Type B pancreatic cell (in vitro differentiated cells): ENCODE results near the gene SUMO3. TPM values are rescaled to one million over a fixed set of nuclear protein-coding genes. Genes with fewer than 3 reads are reported as not detected.

Experiments
- DNase-seq: peaks from one replicate; pipeline ENCODE4 v3.0.0; 2021; ENCODE audit warnings: mixed read lengths; ENCODE audit not compliant: unreplicated experiment; ENCODE audit errors: extremely low spot score
- H3K27ac Mint-ChIP-seq: 2 replicates; pipeline ENCODE4 v1.8.0; 2021; ENCODE audit warnings: mild to moderate bottlenecking, mixed read lengths
- H3K27me3 Mint-ChIP-seq: 2 replicates; pipeline ENCODE4 v1.8.0; 2021; ENCODE audit warnings: mixed read lengths
- H3K36me3 Mint-ChIP-seq: 2 replicates; pipeline ENCODE4 v1.8.0; 2021; ENCODE audit warnings: mixed read lengths
- H3K4me1 Mint-ChIP-seq: one replicate; pipeline ENCODE4 v1.8.0; 2021; ENCODE audit warnings: mixed read lengths; ENCODE audit not compliant: unreplicated experiment
- H3K4me3 Mint-ChIP-seq: 2 replicates; pipeline ENCODE4 v1.8.0; 2021; ENCODE audit warnings: mild to moderate bottlenecking, mixed read lengths
- H3K9me3 Mint-ChIP-seq: 2 replicates; pipeline ENCODE4 v1.8.0; 2021; ENCODE audit warnings: mixed read lengths
- total RNA-seq: library from RNA; stranded (reverse); gene quantifications from 2 replicates; pipeline ENCODE4 v1.2.1, GENCODE V29; 2021; ENCODE audit warnings: low replicate concordance
- TF ChIP-seq, protein P1 (sequence below): fragments of 200-600 bp; sonication (generic); conservative IDR thresholded peaks from 2 replicates; pipeline ENCODE4 v1.5.0; 2021; ENCODE audit warnings: antibody characterized with exemption, mild to moderate bottlenecking

The SUMO3 gene
- total RNA-seq, 1 donor from 2014 or later: 81.2 TPM

- Mint-ChIP-seq H3K27me3 (peaks cover 3% of the 10 kb centered on the region), H3K9me3 (peaks cover 15% of the 10 kb centered on the region), H3K27ac (no peak overlapping the region), H3K4me1 (no peaks in the 10 kb centered on the region), H3K36me3 (no peaks in the 10 kb centered on the region), H3K4me3 (no peak overlapping the region)
- no peak for DNase-seq
- TF ChIP-seq, protein P1, sequence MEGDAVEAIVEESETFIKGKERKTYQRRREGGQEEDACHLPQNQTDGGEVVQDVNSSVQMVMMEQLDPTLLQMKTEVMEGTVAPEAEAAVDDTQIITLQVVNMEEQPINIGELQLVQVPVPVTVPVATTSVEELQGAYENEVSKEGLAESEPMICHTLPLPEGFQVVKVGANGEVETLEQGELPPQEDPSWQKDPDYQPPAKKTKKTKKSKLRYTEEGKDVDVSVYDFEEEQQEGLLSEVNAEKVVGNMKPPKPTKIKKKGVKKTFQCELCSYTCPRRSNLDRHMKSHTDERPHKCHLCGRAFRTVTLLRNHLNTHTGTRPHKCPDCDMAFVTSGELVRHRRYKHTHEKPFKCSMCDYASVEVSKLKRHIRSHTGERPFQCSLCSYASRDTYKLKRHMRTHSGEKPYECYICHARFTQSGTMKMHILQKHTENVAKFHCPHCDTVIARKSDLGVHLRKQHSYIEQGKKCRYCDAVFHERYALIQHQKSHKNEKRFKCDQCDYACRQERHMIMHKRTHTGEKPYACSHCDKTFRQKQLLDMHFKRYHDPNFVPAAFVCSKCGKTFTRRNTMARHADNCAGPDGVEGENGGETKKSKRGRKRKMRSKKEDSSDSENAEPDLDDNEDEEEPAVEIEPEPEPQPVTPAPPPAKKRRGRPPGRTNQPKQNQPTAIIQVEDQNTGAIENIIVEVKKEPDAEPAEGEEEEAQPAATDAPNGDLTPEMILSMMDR: no peak
These were observed 13.5 kb upstream of the SUMO3 start for GRCh38 chr21:44831227-44831860.

- no peak overlapping the region for H3K27ac Mint-ChIP-seq
- H3K9me3 Mint-ChIP-seq: peaks cover 15% of the 10 kb centered on the region
- TF ChIP-seq, protein P1: no peak
- no peaks in the 10 kb centered on the region for H3K4me1 Mint-ChIP-seq
- H3K4me3 Mint-ChIP-seq: no peak overlapping the region
- peaks cover 3% of the 10 kb centered on the region for H3K27me3 Mint-ChIP-seq
- no peak for DNase-seq
- no peaks in the 10 kb centered on the region for H3K36me3 Mint-ChIP-seq
These were observed 11.7 kb upstream of the SUMO3 start for GRCh38 chr21:44829507-44830092.

DNA sequence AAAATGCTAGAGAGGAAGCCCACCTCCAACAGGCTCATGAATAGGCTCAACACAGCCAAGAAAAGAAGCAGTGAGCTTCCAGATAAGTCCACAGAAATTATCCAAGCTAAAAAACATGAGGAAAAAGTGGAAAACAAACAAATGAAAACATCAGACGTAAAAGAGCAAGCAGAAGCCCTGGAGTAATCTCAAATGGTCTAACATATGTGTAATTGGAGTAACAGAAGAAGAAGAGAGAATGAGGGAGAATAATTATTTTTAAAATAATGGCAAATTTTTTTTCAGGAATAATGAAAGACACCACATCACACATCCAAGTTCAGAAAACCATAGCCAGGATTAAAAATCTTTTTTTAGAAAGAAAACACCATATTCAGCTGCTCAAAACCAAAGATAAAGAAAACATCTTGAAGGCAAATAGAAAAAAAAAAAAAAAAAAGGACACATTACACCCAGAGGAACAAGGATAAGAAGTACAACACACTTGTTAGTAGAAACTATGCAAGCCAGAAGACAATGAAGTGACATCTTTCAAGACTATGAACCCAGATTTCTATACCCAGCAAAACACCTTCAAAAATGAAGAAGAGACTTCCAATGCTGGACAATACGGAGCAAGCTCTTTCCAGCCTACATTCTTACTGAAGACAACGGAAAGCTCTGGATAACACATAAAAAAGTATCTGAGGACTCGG is 10.6 kb upstream of the SUMO3 start:
- no peak overlapping the region for H3K27ac Mint-ChIP-seq
- no peak for DNase-seq
- peaks cover 18% of the 10 kb centered on the region for H3K9me3 Mint-ChIP-seq
- H3K36me3 Mint-ChIP-seq: peaks cover 4% of the 10 kb centered on the region
- H3K4me3 Mint-ChIP-seq: no peak overlapping the region
- H3K27me3 Mint-ChIP-seq: peaks cover 3% of the 10 kb centered on the region
- TF ChIP-seq, protein P1: no peak
- H3K4me1 Mint-ChIP-seq: no peaks in the 10 kb centered on the region

DNA sequence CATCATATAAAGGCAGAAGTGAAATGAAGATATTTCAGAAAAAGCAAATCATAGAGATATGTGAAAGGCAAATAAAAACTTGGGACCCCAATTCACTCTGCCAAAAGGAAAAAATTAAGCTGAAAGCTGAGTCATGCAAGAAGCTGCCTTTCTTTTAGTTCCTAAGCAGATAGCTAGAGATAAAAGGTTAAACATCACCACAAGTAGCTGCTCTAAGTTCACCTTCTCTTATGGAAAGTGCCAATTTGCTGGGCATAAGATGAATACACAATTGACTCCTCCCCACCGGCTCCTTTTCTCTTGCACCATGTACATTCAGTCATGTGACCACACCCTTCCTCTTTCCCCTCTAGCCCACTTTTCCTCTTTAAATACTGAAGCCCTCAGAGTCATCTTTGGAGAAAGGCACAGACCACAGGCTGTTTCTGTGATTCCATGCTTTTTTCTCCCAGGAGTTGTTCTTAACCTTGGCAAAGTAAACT is 5.4 kb upstream of the SUMO3 start:
- H3K27me3 Mint-ChIP-seq: peaks cover 1% of the 10 kb centered on the region
- peaks cover 18% of the 10 kb centered on the region for H3K9me3 Mint-ChIP-seq
- no peak for DNase-seq
- H3K36me3 Mint-ChIP-seq: peaks cover 6% of the 10 kb centered on the region
- no peaks in the 10 kb centered on the region for H3K4me1 Mint-ChIP-seq
- TF ChIP-seq, protein P1: no peak
- no peak overlapping the region for H3K27ac Mint-ChIP-seq
- no peak overlapping the region for H3K4me3 Mint-ChIP-seq

- TF ChIP-seq, protein P1: no peak
- Mint-ChIP-seq H3K4me3 (no peak overlapping the region), H3K9me3 (peaks cover 14% of the 10 kb centered on the region), H3K27ac (no peak overlapping the region), H3K4me1 (no peaks in the 10 kb centered on the region), H3K36me3 (peaks cover 6% of the 10 kb centered on the region), H3K27me3 (no peaks in the 10 kb centered on the region)
- no peak for DNase-seq
These were observed 4.8 kb upstream of the SUMO3 start for GRCh38 chr21:44822484-44823178.
